Loucy (cell line): Measurements from ENCODE around the gene SLC4A5.
A peak's percentile ranks its signal among the peaks of the same experiment; 100 is the strongest.

Source experiments
- H2AFZ ChIP-seq: fragments of 200-600 bp; sonication (generic); 2 replicates; pipeline ENCODE4 v1.6.0; 2016; ENCODE audit warnings: antibody characterized with exemption, mild to moderate bottlenecking, low read length, moderate library complexity
- H3F3A ChIP-seq: fragments of 200-600 bp; 2 replicates; pipeline ENCODE4 v1.6.0; 2016; ENCODE audit warnings: antibody characterized with exemption, low read depth, mild to moderate bottlenecking
- H3K27me3 ChIP-seq: fragments of 200-600 bp; sonication (generic); 2 replicates; pipeline ENCODE4 v1.6.1; 2014; ENCODE audit warnings: low read length, mild to moderate bottlenecking; ENCODE audit not compliant: insufficient read depth, poor library complexity, severe bottlenecking
- H3K36me3 ChIP-seq: fragments of 200-600 bp; sonication (generic); 2 replicates; pipeline ENCODE4 v1.6.1; 2016; ENCODE audit warnings: low read length; ENCODE audit not compliant: insufficient read depth
- H3K4me1 ChIP-seq: fragments of 200-600 bp; sonication (generic); 2 replicates; pipeline ENCODE4 v1.5.1; 2014; ENCODE audit warnings: low read length, mild to moderate bottlenecking; ENCODE audit not compliant: insufficient read depth, poor library complexity, severe bottlenecking
- H3K4me2 ChIP-seq: fragments of 200-600 bp; sonication (generic); 2 replicates; pipeline ENCODE4 v1.6.0; 2014; ENCODE audit warnings: antibody characterized with exemption, low read length, low read depth, mild to moderate bottlenecking; ENCODE audit not compliant: poor library complexity, severe bottlenecking
- H3K4me3 ChIP-seq: fragments of 200-600 bp; sonication (generic); 2 replicates; pipeline ENCODE4 v1.5.1; 2014; ENCODE audit warnings: low read length, mild to moderate bottlenecking, mixed read lengths; ENCODE audit not compliant: poor library complexity, severe bottlenecking
- H3K79me2 ChIP-seq: fragments of 200-600 bp; sonication (generic); 2 replicates; pipeline ENCODE4 v1.6.1; 2014; ENCODE audit warnings: low read length; ENCODE audit not compliant: insufficient read depth
- H3K9ac ChIP-seq: fragments of 200-600 bp; sonication (generic); 2 replicates; pipeline ENCODE4 v1.6.0; 2014; ENCODE audit warnings: mild to moderate bottlenecking, low read depth, low read length, moderate library complexity; ENCODE audit not compliant: poor library complexity, severe bottlenecking
- H3K9me2 ChIP-seq: fragments of 200-600 bp; sonication (generic); replicated peaks from 2 replicates; pipeline ENCODE4 v1.6.1; 2016; ENCODE audit warnings: low read depth, low read length, mixed read lengths
- H3K9me3 ChIP-seq: fragments of 200-600 bp; sonication (generic); 2 replicates; pipeline ENCODE4 v1.6.1; 2014; ENCODE audit warnings: mild to moderate bottlenecking, antibody characterized with exemption, low read length, low read depth; ENCODE audit not compliant: insufficient read depth
- H4K20me1 ChIP-seq: fragments of 200-600 bp; sonication (generic); 2 replicates; pipeline ENCODE4 v1.6.0; 2014; ENCODE audit warnings: antibody characterized with exemption, low read length, mild to moderate bottlenecking; ENCODE audit not compliant: insufficient read depth, poor library complexity, severe bottlenecking
- CTCF ChIP-seq: fragments of 200-600 bp; sonication (generic); conservative IDR thresholded peaks from 2 replicates; pipeline ENCODE4 v1.5.1; 2014; ENCODE audit warnings: mild to moderate bottlenecking, antibody characterized with exemption, low read length
- EZH2phosphoT487 ChIP-seq: fragments of 200-600 bp; IDR thresholded peaks from 2 replicates; pipeline ENCODE4 v1.6.1; 2018; ENCODE audit warnings: antibody characterized with exemption, mild to moderate bottlenecking, moderate library complexity, borderline replicate concordance

SLC4A5 gene

GRCh38 chr2:74333896-74334586 is 9.2 kb downstream of the SLC4A5 start:
- TF ChIP-seq EZH2phosphoT487 (no peak), CTCF (no peak)
- H4K20me1 ChIP-seq = no peaks in the 10 kb centered on the region
- no peak overlapping the region for H2AFZ ChIP-seq
- no peaks in the 10 kb centered on the region for H3F3A ChIP-seq
- H3K9me2 ChIP-seq = no peaks in the 10 kb centered on the region
- H3K36me3 ChIP-seq = no peaks in the 10 kb centered on the region
- H3K9ac ChIP-seq = no peak overlapping the region
- H3K79me2 ChIP-seq = no peaks in the 10 kb centered on the region
- H3K4me3 ChIP-seq = no peak overlapping the region
- H3K27me3 ChIP-seq = no peaks in the 10 kb centered on the region
- H3K4me1 ChIP-seq = no peaks in the 10 kb centered on the region
- no peaks in the 10 kb centered on the region for H3K9me3 ChIP-seq
- no peak overlapping the region for H3K4me2 ChIP-seq

GRCh38 chr2:74333175-74333574 is 10.0 kb downstream of the SLC4A5 start:
- Histone ChIP-seq H3K27me3 (no peaks in the 10 kb centered on the region), H3K9ac (no peak overlapping the region), H3F3A (no peaks in the 10 kb centered on the region), H2AFZ (no peak overlapping the region), H3K9me3 (no peaks in the 10 kb centered on the region), H3K79me2 (no peaks in the 10 kb centered on the region), H3K4me1 (no peaks in the 10 kb centered on the region), H3K36me3 (no peaks in the 10 kb centered on the region), H3K4me3 (no peak overlapping the region), H3K4me2 (no peak overlapping the region), H3K9me2 (no peaks in the 10 kb centered on the region), H4K20me1 (no peaks in the 10 kb centered on the region)
- TF ChIP-seq EZH2phosphoT487 (no peak), CTCF (peak; percentile 66)

GRCh38 chr2:74332550-74333174 is 10.6 kb downstream of the SLC4A5 start:
- Histone ChIP-seq H3K4me1 (no peaks in the 10 kb centered on the region), H3K9me2 (no peaks in the 10 kb centered on the region), H3K9me3 (no peaks in the 10 kb centered on the region), H3K79me2 (no peaks in the 10 kb centered on the region), H3K9ac (no peak overlapping the region), H3K4me2 (no peak overlapping the region), H3F3A (no peaks in the 10 kb centered on the region), H4K20me1 (no peaks in the 10 kb centered on the region), H3K4me3 (no peak overlapping the region), H2AFZ (no peak overlapping the region), H3K36me3 (no peaks in the 10 kb centered on the region), H3K27me3 (no peaks in the 10 kb centered on the region)
- no peak for TF ChIP-seq CTCF
- TF ChIP-seq EZH2phosphoT487 = no peak
